Esophagus muscularis mucosa (tissue), 4 donors: ENCODE results near the gene CELF5. TPM values are rescaled to one million over a fixed set of nuclear protein-coding genes. Genes with fewer than 3 reads are reported as not detected.

Experiments
- DNase-seq: peaks from one replicate; pipeline ENCODE4 v3.0.0-alpha.2; 2017; ENCODE audit errors: extremely low spot score
- H3K27ac ChIP-seq, 4 donors: fragments of 200-600 bp; sonication (generic); replicated peaks in 1 of 4; 1 replicate in 3 of 4; 2 replicates in 1 of 4; pipeline ENCODE4 v1.5.1; 2016 to 2019; ENCODE audit warnings: mild to moderate bottlenecking in 1 of 4
- H3K27me3 ChIP-seq, 4 donors: fragments of 200-600 bp; sonication (generic); one replicate each; pipeline versions ENCODE4 v1.5.1 to v1.6.0; 2016 to 2019
- H3K36me3 ChIP-seq, 4 donors: fragments of 200-600 bp; sonication (generic); one replicate each; pipeline ENCODE4 v1.5.1; 2016 to 2019
- H3K4me1 ChIP-seq, 4 donors: fragments of 200-600 bp; sonication (generic); one replicate each; pipeline ENCODE4 v1.5.1; 2016 to 2019
- H3K4me3 ChIP-seq, 4 donors: fragments of 200-600 bp; sonication (generic); 1 replicate in 2 of 4; 2 replicates in 2 of 4; pipeline ENCODE4 v1.5.1; 2016 to 2019; ENCODE audit warnings: mild to moderate bottlenecking in 4 of 4, moderate library complexity in 1 of 4
- H3K9me3 ChIP-seq, 4 donors: fragments of 200-600 bp; sonication (generic); 1 replicate in 3 of 4; 2 replicates in 1 of 4; pipeline ENCODE4 v1.5.1; 2016 to 2019
- CTCF ChIP-seq, 3 experiments: fragments of 200-600 bp in 2 of 3; fragments of 450-650 bp in 1 of 3; sonication (generic) in 2 of 3; IDR thresholded peaks; one replicate each; pipeline ENCODE4 v1.5.1; 2017 to 2019; ENCODE audit warnings: antibody characterized with exemption in 3 of 3, mild to moderate bottlenecking in 2 of 3, moderate library complexity in 1 of 3
- EP300 ChIP-seq: sonication (generic); formaldehyde crosslinking; IDR thresholded peaks from one replicate; pipeline ENCODE4 v1.6.1; 2017; ENCODE audit warnings: antibody characterized with exemption
- POLR2A ChIP-seq: fragments of 450-650 bp; IDR thresholded peaks from one replicate; pipeline ENCODE4 v1.6.1; 2017; ENCODE audit warnings: antibody characterized with exemption, moderate library complexity, mild to moderate bottlenecking, low read depth
- POLR2AphosphoS5 ChIP-seq, 2 donors: sonication (generic); formaldehyde crosslinking; IDR thresholded peaks; one replicate each; pipeline ENCODE4 v1.6.1; 2017; ENCODE audit warnings: antibody characterized with exemption in 2 of 2
- WGBS: methylation state at CpG from one replicate; pipeline ENCODE4 v1.1.5; 2018; 5-methylcytosine and 5-hydroxymethylcytosine counted together
- intact Hi-C: fragments of 100-400 bp; cut with DNase I; formaldehyde crosslinking; loops from one replicate; pipeline ENCODE4 v1.15.1; 2023
- total RNA-seq, 4 donors: library from RNA; depleted of rRNA; stranded (reverse); fragments of >200 nt; gene quantifications; one replicate each; pipeline versions ENCODE4 v1.1.0 to v1.2.1, GENCODE V29; 2016

CELF5 gene
- total RNA-seq, 4 donors from 2014 or later, result 0.17 TPM; not detected in 3

GRCh38 chr19:3192228-3192635 is 32.2 kb upstream of the CELF5 start:
- H3K9me3 ChIP-seq, result no peaks in the 10 kb centered on the region
- WGBS, result 96% methylated on average over 32 of the region's 32 CpGs
- H3K4me1 ChIP-seq, result peaks cover 8 to 30% (median 18%) of the 10 kb centered on the region in 4 donors
- H3K27me3 ChIP-seq, result no peaks in the 10 kb centered on the region
- H3K36me3 ChIP-seq, result peaks cover 0 to 59% (median 48%) of the 10 kb centered on the region in 4 donors
- no peak for TF ChIP-seq CTCF (IDR thresholded peaks at IDR 0.05)
- no peak for TF ChIP-seq POLR2A
- no peak for TF ChIP-seq EP300
- TF ChIP-seq POLR2AphosphoS5 (IDR thresholded peaks at IDR 0.05), result no peak
- intact Hi-C loops, result no loop called here
- DNase-seq, result no peak
- H3K27ac ChIP-seq, result no peak overlapping the region
- no peak overlapping the region for H3K4me3 ChIP-seq

GRCh38 chr19:3192684-3193083 is 31.8 kb upstream of the CELF5 start:
- intact Hi-C loops, result no loop called here
- peaks cover 0 to 60% (median 48%) of the 10 kb centered on the region in 4 donors for H3K36me3 ChIP-seq
- no peak overlapping the region for H3K4me3 ChIP-seq
- no CpG with 5 or more reads among the region's 14 CpGs for WGBS
- DNase-seq, result no peak
- peaks cover 3 to 26% (median 13%) of the 10 kb centered on the region in 4 donors for H3K4me1 ChIP-seq
- H3K9me3 ChIP-seq, result no peaks in the 10 kb centered on the region
- no peak overlapping the region for H3K27ac ChIP-seq
- TF ChIP-seq POLR2AphosphoS5 (IDR thresholded peaks at IDR 0.05), result no peak
- TF ChIP-seq POLR2A, result no peak
- TF ChIP-seq EP300, result no peak
- TF ChIP-seq CTCF (IDR thresholded peaks at IDR 0.05), result no peak
- H3K27me3 ChIP-seq, result no peaks in the 10 kb centered on the region

- peaks cover 0 to 55% (median 46%) of the 10 kb centered on the region in 4 donors for H3K36me3 ChIP-seq
- no peaks in the 10 kb centered on the region for H3K27me3 ChIP-seq
- intact Hi-C loops, result no loop called here
- WGBS, result 80% methylated on average over 11 of the region's 40 CpGs
- H3K27ac ChIP-seq, result no peak overlapping the region
- no peaks in the 10 kb centered on the region for H3K9me3 ChIP-seq
- peaks cover 0 to 18% (median 5%) of the 10 kb centered on the region in 4 donors for H3K4me1 ChIP-seq
- DNase-seq, result no peak
- TF ChIP-seq POLR2A (no peak), POLR2AphosphoS5 (IDR thresholded peaks at IDR 0.05) (no peak)
- H3K4me3 ChIP-seq, result no peak overlapping the region
Observed at GRCh38 chr19:3193256-3194105, 31.0 kb upstream of the CELF5 start.

GRCh38 chr19:3194106-3195087 is 30.1 kb upstream of the CELF5 start:
- Histone ChIP-seq H3K4me3 (no peak overlapping the region), H3K27me3 (no peaks in the 10 kb centered on the region), H3K9me3 (no peaks in the 10 kb centered on the region), H3K27ac (no peak overlapping the region), H3K36me3 (peaks cover 0 to 58% (median 43%) of the 10 kb centered on the region in 4 donors), H3K4me1 (peaks cover 0 to 9% (median 3%) of the 10 kb centered on the region in 4 donors)
- TF ChIP-seq CTCF (IDR thresholded peaks at IDR 0.05), result no peak
- TF ChIP-seq POLR2AphosphoS5 (IDR thresholded peaks at IDR 0.05), result no peak
- no peak for TF ChIP-seq EP300
- no peak for TF ChIP-seq POLR2A
- no peak for DNase-seq
- WGBS, result 89% methylated on average over 17 of the region's 17 CpGs
- intact Hi-C loops, result no loop called here
